GM15510 (cell line): ENCODE data around the gene SEC14L5.

Experiments
- POLR2A ChIP-seq: IDR thresholded peaks from 3 replicates; pipeline ENCODE4 v1.6.1; 2011; ENCODE audit warnings: borderline replicate concordance; ENCODE audit not compliant: insufficient read length; ENCODE audit errors: extremely low read depth

The SEC14L5 gene

DNA sequence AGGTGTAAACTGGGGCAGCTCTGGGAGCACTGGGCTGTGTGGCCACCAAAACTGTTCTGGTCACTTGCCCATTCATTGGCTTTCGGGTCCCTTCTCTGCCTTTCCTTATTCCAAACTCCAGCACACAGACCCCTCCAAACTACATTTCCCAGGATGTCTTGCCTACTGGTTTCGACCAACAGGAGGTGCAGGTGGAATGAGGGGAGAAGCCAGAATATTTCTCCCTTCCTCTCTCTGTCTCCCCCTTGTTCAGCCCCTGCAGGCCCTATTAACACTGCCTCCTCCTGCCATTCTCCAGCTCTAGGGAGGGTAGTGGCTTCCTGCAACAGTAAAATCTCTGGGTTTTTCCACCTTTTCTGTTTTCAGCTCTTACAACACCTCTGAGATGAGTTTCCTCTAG is 88.8 kb downstream of the SEC14L5 start:
- TF ChIP-seq POLR2A = no peak

DNA sequence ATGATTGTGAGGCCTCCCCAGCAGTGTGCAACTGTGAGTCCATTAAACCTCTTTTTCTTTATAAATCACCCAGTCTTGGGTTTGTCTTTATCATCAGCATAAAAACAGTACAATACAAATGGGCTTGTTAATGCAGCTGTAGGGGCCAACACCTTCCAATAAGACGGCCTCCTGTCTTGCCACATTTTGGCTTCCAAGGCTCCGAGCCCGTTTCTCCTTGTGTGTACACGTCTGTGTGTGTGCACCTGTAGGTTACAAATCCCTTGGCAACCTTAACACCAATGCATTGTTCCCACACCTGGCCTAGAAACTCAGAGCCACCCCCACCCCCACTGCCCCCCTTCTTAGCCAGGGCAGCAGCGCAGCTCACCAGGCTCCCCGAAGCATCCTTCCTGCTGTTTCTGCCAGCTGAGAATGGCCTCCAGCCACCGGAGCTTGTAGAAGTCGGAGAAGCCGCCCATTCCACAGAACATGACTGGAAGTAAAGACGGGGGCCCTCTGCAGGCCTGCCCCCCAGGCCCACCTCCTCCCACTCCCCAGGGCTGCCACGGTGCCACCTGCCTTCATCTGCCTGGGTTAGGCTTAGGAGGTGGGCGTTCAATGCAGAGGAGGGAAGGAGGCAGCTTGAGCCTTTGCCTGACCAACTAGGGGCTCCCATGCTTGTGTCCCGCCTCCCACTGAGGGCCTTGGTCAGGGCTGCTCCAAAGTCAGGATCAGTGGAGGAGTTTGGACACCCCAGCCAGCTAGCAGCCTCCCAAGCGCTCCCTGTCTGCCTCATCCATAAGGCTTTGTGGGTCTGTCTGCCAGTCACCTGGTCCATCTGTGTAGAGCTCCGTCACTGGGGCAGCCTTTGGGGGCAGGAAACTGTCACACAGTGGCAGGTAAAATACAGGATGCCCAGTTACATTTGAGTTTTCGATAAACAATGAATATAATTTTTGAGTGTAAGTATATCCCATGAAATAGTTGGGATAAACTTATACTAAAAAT is 97.0 kb downstream of the SEC14L5 start:
- no peak for TF ChIP-seq POLR2A

DNA sequence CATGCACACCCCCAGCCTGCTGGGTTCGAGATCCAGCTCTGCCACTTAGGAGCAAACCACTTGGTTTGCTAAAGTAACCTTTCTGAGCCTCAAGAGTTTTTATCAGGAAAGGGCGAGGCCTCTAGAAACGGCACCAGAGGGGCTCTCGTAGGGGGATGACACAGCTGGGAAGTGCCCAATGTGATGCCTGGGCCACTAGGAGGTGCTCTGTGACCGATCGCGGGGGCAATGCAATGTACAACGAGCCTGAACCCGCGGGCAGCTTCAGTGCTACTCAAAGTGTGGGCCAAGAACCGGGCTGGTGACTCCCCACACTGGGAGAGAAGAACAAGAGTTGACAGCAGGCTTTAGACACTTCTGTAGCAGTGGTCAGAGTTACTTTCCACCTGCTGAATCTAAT is 98.2 kb downstream of the SEC14L5 start:
- no peak for TF ChIP-seq POLR2A

DNA sequence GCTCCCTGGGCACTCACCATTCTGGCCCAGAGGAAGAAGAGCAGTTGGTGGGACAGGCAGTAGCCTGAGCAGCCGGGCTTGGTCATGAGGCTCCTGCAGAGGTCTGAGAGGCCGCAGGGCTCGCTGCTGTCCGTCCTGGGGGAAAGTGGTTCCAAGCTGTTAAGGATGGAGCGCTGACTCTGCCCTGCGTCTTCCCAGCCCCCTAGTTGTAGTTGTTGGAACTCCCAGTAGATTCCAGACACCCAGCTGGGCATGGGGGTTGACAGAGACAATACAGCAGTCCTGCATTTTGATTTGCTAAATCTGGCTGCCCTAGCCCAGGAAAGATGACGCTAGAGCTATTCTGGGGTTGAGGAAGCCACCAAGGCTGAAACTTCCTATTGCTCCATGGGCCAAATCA is 100.3 kb downstream of the SEC14L5 start:
- no peak for TF ChIP-seq POLR2A

DNA sequence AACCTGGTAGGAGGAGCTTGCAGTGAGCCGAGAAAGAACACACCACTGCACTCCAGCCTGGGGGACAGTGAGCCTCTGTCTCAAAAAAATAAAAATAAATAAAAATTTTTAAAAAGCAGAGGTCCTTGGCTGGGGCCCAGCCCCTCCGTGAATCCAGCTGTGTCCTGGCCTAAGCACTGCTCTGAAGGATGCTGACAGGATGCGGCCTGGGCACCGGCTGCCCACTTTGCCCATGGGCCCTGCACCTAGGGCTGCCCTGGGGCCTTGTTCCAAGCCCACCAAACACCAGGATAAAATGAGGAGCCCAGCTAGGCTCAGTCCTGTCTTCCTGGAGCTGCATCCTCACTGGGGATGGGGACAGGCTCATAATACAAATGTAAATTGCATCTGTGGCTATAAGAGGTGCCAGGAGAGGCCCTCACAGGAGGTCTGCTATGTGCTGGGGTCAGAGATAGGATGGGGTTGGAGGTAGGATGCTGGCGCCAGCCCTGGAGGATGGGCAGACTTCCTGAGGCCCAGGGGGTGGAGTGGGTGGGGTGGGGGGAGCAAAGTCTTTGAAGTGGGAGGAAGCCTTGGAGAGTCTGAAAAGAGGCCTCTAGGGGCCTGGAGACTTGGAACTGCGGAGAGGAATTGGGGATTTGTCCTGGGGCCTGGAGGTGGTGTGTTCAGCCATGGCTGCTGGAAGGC is 101.4 kb downstream of the SEC14L5 start:
- no peak for TF ChIP-seq POLR2A

DNA sequence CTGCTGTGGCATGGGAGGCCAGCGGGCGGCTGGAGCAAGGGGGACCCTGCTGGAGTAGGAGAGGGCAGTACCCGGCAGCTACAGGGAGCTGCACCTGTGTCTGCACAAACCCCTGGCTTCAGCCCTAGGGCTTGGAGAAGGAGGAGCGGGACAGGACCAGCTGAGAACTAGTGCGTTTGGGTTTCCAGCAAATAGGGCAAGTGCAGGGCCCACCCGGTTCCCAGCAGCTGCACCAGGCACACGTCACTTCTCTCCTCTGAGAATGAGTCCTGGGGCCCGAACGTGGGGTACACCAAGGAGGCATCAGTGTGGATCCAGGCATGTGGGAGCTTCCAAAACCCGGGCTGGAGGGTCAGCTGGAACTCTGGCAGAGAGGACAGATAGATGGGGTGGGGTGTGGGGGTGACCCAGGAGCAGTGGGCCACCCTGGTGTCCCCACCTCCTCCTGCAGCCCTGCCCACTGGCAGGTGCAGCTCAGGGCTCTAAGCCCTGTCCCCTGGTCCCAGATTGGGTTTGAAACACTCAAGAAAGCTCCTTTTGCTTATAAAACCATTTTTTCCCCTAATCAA is 102.0 kb downstream of the SEC14L5 start:
- TF ChIP-seq POLR2A = no peak

DNA sequence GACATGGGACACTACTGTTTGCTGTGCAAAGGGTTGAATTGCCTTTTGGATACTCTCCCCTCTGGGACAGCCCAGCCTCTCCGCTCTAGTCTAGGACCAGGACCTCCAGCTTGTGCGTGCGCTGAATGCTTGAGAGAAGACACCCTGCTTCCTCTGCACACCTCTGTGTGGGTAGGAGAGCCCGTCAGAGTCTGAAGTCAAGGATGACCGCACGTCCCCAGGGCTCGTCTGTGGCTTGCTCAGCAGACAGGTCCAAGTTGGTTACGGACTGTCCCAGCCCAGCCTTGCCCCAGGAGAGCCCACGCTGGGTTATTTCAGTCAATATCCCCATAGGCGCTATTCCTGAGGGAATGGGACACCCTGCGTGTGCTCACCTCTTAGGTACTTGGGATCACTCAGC is 103.9 kb downstream of the SEC14L5 start:
- TF ChIP-seq POLR2A = no peak

DNA sequence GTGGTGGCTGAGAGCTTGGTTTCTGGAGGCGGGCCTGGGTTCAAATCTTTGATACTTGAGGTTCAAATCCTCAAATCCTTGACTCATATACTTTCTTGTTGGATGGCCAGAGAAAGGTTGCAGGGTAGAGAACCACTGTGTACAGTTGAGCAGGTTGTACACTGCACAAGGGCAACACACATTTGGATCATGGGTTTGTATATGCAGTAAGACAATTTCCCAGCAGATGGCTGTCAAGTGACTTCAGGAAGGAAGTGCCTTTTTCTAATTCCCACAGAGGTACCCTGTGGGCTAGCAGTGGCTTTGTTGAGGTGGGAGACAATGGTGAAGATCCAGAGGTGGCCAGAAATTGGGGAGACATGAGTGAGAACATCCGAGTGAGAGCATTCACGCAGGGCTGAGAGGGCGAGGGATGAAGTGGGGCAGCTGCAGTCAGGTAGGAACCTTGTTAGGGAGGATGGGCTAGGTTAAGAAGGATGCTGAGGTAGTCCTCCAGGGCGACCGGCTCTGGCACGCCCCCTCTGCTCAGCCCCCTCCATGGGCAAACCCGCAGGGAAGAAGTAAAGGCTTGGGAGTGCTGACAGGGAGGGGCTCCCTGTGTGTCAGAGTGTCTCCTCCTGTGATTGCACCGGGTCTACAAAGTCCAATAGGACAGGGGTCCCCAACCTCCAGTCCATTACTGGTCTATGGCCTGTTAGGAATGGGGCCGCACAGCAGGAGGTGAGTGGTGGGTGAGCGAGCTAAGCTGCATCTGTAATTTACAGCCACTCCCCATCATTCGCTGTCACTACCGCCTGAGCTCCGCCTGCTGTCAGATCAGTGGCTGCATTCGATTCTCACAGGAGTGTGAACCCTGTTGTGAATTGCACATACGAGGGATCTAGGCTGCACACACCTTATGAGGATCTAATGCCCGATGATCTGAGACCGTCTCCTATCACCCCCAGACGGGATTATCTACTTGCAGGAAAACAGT is 104.9 kb downstream of the SEC14L5 start:
- TF ChIP-seq POLR2A = no peak

DNA sequence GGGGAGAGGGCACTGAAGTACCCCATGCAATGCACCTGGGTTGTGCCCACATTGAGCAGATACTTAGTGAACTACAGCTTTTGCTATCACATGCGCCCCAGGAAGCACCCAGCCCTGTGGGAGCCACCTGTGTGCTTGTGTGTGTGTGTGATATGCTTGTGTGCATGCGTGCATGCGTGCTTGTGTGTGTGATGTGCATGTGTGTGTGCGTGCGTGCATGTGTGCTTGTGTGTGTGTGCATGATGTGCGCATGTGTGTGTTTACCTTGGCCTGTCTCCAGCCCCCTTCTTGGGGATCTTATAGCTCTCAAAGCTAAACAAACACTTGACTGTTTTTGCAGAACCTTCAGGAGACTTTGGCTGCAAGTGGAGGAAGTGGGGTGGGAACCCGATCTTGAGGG is 106.8 kb downstream of the SEC14L5 start:
- TF ChIP-seq POLR2A = no peak

DNA sequence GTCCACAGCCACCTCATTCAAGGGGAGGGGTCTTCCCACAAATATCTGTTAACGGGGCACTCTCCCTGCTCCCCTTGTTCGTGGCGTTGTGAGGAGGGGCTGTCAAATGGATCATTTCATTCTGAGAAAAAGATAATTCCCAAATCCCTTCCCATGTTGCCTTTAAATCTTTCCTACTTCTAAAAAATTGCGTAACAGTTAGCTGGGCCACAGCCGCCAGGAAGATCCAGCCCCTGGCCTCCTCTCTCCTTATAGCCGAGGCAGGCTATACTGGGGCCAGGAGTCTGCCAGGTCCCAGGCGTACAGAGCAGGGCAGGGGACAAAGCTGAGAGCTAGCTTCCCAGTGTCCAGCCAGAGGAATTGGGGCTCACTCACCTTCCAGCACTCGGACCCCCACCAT is 107.2 kb downstream of the SEC14L5 start:
- no peak for TF ChIP-seq POLR2A

DNA sequence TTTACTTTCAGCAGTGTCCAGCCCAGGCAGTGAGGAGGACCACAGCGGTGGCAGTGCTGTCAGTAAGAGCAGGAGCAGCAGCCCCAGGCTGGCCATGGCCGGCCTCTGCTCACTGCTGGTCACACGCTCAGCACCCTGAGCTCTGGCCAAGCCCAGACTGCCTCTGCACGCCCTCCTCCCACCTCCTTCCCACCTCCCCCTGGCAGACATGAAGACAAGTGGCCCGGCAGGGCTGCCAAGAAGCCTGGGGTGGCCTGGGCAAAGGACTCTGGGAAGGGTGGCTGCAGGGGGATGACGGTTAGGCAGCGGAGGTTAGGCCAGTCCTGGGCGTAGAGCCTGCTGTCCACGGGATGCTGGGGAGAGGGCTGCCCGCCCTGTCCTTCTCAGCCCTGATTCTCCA is 107.7 kb downstream of the SEC14L5 start, which contains the start of gene C16orf89:
TSS of gene C16orf89 (minus strand) at position 144 of the 400 bp plus-strand sequence. CDS start at position 96, 48 bp downstream.
- TF ChIP-seq POLR2A = no peak

DNA sequence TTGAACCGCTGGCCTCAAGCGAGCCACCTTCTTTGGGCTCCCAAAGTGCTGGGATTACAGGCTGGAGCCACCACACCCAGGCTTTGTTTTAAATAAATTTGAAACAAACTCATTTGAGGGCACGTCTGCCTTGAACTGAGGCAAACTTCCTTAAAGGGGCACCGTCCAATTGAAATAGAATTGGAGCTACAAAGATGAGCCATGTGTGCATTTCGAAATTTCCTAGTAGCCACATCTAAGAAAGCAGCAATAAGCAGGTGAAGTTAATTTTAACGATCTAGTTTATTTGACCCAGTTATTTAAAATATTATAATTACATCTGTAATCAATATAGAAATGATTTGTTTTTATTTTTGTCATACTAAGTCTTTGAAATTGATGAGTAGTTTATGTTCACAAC is 108.4 kb downstream of the SEC14L5 start:
- no peak for TF ChIP-seq POLR2A
